Measurements from ENCODE around the gene BLNK. TPM values are rescaled to one million over a fixed set of nuclear protein-coding genes. Genes with fewer than 3 reads are reported as not detected.

BLNK gene
- total and polyA plus RNA-seq, 2 donors (not counting 1 experiment from before 2014, with no cell fraction given): 153 to 205 TPM

- POLR2A ChIA-PET: no interaction called here
- intact Hi-C loops (cut with micrococcal nuclease): loop anchor here (5.0 kb wide), 1 partner anchor 208 kb away; no protein-coding TSS in a partner anchor
- no peak overlapping the region for H3K27ac Mint-ChIP-seq
Observed at GRCh38 chr10:96225119-96225518, 46.2 kb downstream of the BLNK start.

GRCh38 chr10:96222908-96223307, 48.5 kb downstream of the BLNK start:
- intact Hi-C loops (cut with micrococcal nuclease): no loop called here
- Histone ChIP-seq H3K9ac (ENCODE audit: low read length) (no peak overlapping the region), H3K4me1 (ENCODE audit: control insufficient read depth in 2 of 2, insufficient read depth in 2 of 2, low read length in 2 of 2) (no peaks in the 10 kb centered on the region), H3K27me3 (replicated peaks in 1 of 4; ENCODE audit: control extremely low read depth in 1 of 4, control insufficient read depth in 3 of 4, insufficient read depth in 4 of 4, low read length in 3 of 4) (no peaks in the 10 kb centered on the region), H2AFZ (ENCODE audit: insufficient read depth, low read depth, low read length, poor library complexity, severe bottlenecking) (no peak overlapping the region), H3K79me2 (ENCODE audit: control insufficient read depth, insufficient read depth, low read length) (peaks cover 37% of the 10 kb centered on the region), H3K4me3 (ENCODE audit: control extremely low read depth in 1 of 5, extremely low read depth in 1 of 5, insufficient read depth in 1 of 5, low read depth in 2 of 5, low read length in 4 of 5) (no peak overlapping the region), H3K4me2 (replicated peaks; ENCODE audit: low read depth, low read length, poor library complexity, severe bottlenecking) (no peak overlapping the region), H4K20me1 (ENCODE audit: control insufficient read depth, insufficient read depth, low read length, poor library complexity, severe bottlenecking) (peaks cover 74% of the 10 kb centered on the region), H3K36me3 (replicated peaks in 1 of 2; ENCODE audit: control extremely low read depth in 1 of 2, control insufficient read depth in 1 of 2, extremely low read depth in 1 of 2, insufficient read depth in 2 of 2, low read length in 1 of 2) (peaks cover 1 to 96% of the 10 kb centered on the region in 2 experiments), H3K9me3 (ENCODE audit: control extremely low read depth in 1 of 3, control insufficient read depth in 2 of 3, insufficient read depth in 1 of 3, low read length in 2 of 3) (no peaks in the 10 kb centered on the region), H3K27ac (ENCODE audit: low read length in 2 of 2) (peak overlapping the region in 1 of 2 donors; percentile 32)
- H3K9me3 Mint-ChIP-seq (ENCODE audit: insufficient read depth): no peaks in the 10 kb centered on the region
- 94% methylated on average over 9 of the region's 10 CpGs for WGBS (ENCODE audit: insufficient coverage)
- peak overlapping the region; percentile 39 for H3K27ac Mint-ChIP-seq
- no peak overlapping the region for H3K4me3 Mint-ChIP-seq
- DNase-seq (no peak), ATAC-seq (ENCODE audit: low read depth) (no peak)
- ChIA-PET CTCF (interaction anchor here (1.7 to 2.5 kb wide), 2 partner anchors 70 to 206 kb away, joined by 8 to 15 read pairs; no protein-coding TSS in a partner anchor), POLR2A (no interaction called here)
- no peaks in the 10 kb centered on the region for H3K27me3 Mint-ChIP-seq
- TF ChIP-seq CTCF (IDR thresholded peaks at IDR 0.05) (no peak), EZH2 (IDR thresholded peaks at IDR 0.05; ENCODE audit: borderline replicate concordance, insufficient read depth, low read depth, low read length, poor library complexity, severe bottlenecking) (no peak)
- peaks cover 5% of the 10 kb centered on the region for H3K4me1 Mint-ChIP-seq

More at GRCh38 chr10:96225119-96225518, 46.2 kb downstream of the BLNK start:
- ATAC-seq (ENCODE audit: low read depth) (no peak), DNase-seq (no peak)
- CTCF ChIA-PET: interaction anchor here (0.6 to 18.4 kb wide), 4 partner anchors 15 to 208 kb away, joined by 3 to 964 read pairs (median 4); no protein-coding TSS in a partner anchor
- 100% methylated on average over 2 of the region's 6 CpGs for WGBS (ENCODE audit: insufficient coverage)
- H3K9ac ChIP-seq (ENCODE audit: low read length): no peak overlapping the region
- H3K9me3 ChIP-seq (ENCODE audit: control extremely low read depth in 1 of 3, control insufficient read depth in 2 of 3, insufficient read depth in 1 of 3, low read length in 2 of 3): no peaks in the 10 kb centered on the region
- H3K27ac ChIP-seq (ENCODE audit: low read length in 2 of 2): no peak overlapping the region
- H3K36me3 ChIP-seq (replicated peaks in 1 of 2; ENCODE audit: control extremely low read depth in 1 of 2, control insufficient read depth in 1 of 2, extremely low read depth in 1 of 2, insufficient read depth in 2 of 2, low read length in 1 of 2): peaks cover 1 to 95% of the 10 kb centered on the region in 2 experiments
- peaks cover 79% of the 10 kb centered on the region for H4K20me1 ChIP-seq (ENCODE audit: control insufficient read depth, insufficient read depth, low read length, poor library complexity, severe bottlenecking)
- Mint-ChIP-seq H3K4me1 (peaks cover 14% of the 10 kb centered on the region), H3K27me3 (no peaks in the 10 kb centered on the region), H3K4me3 (no peak overlapping the region), H3K9me3 (ENCODE audit: insufficient read depth) (no peaks in the 10 kb centered on the region)
- no peak overlapping the region for H2AFZ ChIP-seq (ENCODE audit: insufficient read depth, low read depth, low read length, poor library complexity, severe bottlenecking)
- TF ChIP-seq EZH2 (IDR thresholded peaks at IDR 0.05; ENCODE audit: borderline replicate concordance, insufficient read depth, low read depth, low read length, poor library complexity, severe bottlenecking) (no peak), CTCF (IDR thresholded peaks at IDR 0.05) (no peak)
- H3K4me1 ChIP-seq (ENCODE audit: control insufficient read depth in 2 of 2, insufficient read depth in 2 of 2, low read length in 2 of 2): peaks cover 9 to 10% of the 10 kb centered on the region in 2 donors
- H3K4me3 ChIP-seq (ENCODE audit: control extremely low read depth in 1 of 5, extremely low read depth in 1 of 5, insufficient read depth in 1 of 5, low read depth in 2 of 5, low read length in 4 of 5): no peak overlapping the region
- no peak overlapping the region for H3K4me2 ChIP-seq (replicated peaks; ENCODE audit: low read depth, low read length, poor library complexity, severe bottlenecking)
- no peaks in the 10 kb centered on the region for H3K27me3 ChIP-seq (replicated peaks in 1 of 4; ENCODE audit: control extremely low read depth in 1 of 4, control insufficient read depth in 3 of 4, insufficient read depth in 4 of 4, low read length in 3 of 4)
- H3K79me2 ChIP-seq (ENCODE audit: control insufficient read depth, insufficient read depth, low read length): peaks cover 58% of the 10 kb centered on the region

Measured in B cell (primary cell).